Measurements from ENCODE around the gene NXPH1.

NXPH1 gene

DNA sequence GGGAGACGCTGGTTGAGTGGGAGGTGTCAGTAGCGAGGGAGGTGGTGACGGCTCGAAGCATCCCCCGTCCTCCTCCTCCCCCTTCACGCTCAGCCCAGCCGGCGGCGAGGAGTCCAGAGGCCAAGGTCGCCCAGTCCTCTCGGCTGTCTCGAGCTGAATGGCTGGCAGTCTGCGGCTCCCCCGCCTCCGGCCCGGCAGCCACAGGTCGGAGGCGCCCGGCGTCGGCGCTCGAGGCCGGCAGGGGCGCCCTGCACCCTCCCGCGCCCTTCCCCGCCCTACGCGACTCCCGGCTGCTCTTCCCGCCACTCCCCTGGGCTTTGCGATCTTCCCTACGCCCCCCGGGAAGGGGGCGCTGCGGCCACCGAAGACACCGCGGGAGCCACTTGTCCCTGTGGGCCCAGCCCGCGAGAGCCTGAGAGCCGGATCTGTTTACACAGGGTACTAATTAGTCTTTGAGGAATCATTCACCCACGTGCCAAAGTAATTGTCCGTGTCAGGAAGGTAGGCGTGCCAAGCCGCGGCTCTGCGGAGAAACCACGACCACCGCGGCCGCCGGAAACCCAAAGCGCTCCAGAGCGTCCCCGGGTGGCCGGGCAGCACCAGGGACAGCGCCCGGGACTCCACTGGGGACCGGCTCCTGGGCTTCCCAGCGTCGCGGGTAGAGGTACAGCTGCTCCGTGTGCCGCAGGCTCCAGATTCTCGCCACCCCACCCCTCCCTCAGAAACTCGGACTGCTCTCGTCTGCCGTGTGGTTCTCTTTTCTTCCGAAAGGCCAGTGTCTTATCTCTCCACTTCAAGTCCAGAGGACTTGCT lies at the start of gene NXPH1:
Gene NXPH1 (plus strand): TSS at position 133 of the 813 bp plus-strand sequence.
- no peak for DNase-seq (ENCODE audit: low read depth in 3 of 3, low spot score in 1 of 3)

DNA sequence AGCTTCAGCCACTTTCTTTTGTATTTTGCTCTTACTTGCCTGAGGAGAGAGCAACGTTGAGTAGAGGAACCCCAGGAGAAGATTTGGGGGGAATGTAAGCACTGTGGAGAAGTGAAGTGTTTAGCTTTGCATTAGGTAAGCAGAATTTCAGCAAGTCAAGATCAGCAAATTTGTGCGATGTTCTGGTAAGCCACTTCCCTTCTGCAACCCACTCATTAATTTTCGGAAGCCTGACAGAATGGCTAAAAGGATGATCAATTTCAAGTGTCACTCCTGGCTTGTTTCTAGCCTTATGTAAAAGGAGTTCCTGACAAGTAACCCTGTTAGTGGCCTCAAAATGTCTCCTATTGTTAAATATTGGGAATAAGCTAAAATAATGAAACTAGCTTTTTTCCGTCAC lies 48.5 kb upstream of the NXPH1 start:
- no peak for DNase-seq (ENCODE audit: low read depth in 3 of 3, low spot score in 1 of 3)

DNA sequence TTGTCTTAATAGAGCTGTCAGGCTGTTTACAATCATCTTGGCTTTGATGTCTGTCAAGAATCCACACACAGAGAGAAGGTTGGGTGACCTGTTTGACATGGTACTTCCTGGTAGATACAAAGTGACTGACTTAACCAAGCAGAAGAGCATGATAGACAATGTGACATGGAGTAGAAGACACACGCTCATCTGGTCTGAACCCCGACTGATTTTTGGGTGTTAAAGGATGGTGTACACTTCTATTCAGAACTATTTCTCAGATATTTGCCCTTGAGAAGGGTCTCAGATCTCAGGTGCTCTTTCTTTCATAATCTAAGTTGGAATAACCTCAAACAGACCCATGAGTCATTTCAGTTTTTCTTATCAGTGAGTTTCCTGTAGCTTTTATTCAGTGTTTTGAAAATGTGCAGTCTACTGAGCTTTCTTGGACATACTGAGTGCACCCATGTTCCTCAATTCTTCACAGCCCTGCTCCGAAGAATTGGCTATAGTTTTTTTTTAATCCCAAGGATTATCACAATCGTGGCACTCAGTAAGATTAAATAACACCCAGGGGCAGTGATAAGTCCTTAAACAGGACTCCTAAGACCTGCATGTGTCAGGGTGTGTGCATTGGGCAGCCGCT lies 46.4 kb upstream of the NXPH1 start:
- no peak for DNase-seq (ENCODE audit: low read depth in 3 of 3, low spot score in 1 of 3)

DNA sequence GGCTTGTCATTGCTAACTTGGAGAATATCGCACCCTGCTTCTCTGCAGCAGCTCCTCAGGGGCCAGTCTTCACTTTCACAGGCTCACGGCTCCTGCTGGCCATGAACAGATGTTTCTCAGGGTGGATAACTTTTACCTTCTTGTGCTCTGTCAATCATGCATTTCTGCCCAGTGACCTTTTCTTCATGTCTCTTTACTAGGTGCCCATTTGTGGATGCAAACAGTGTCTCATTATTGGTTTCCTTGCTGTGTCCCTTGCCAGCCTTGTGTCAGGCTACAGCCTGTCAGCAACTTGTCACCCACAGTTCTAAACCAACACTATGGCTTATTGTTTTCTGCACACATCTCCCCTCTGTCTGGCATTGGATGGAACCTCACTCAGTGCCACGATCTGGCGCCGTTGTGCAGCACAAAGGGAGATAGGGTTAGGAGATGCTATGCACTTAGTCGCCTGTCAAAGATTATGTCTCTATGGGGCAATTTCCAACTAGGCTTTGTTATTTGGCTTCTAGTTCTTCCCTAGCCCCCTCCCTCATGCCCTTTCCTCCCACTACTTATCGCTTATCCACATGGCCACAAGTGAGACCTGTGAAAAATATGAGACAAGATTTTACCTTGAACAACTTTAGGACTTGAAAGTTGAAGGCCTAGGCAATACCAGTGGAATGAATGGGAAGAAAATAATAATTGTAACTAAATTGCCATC lies 45.7 kb upstream of the NXPH1 start:
- DNase-seq (ENCODE audit: low read depth in 3 of 3, low spot score in 1 of 3) = no peak

DNA sequence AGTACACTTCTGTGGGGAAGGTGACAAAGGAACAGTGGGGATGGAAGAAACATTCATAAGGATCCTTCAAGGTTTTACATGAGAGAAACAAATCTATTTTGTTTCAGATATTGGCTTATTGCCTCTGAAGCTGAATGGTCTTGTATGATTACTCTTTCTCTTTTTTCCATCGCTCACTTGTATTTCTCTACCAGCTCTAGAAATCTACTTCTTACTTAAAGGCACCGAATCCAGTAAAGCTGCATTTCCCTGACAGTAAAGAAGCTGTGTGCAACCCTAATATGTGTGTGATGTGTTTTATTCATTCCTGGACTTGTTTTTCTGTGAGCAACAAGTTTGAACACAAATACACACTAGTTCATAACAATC lies 45.2 kb upstream of the NXPH1 start:
- no peak for DNase-seq (ENCODE audit: low read depth in 3 of 3, low spot score in 1 of 3)

DNA sequence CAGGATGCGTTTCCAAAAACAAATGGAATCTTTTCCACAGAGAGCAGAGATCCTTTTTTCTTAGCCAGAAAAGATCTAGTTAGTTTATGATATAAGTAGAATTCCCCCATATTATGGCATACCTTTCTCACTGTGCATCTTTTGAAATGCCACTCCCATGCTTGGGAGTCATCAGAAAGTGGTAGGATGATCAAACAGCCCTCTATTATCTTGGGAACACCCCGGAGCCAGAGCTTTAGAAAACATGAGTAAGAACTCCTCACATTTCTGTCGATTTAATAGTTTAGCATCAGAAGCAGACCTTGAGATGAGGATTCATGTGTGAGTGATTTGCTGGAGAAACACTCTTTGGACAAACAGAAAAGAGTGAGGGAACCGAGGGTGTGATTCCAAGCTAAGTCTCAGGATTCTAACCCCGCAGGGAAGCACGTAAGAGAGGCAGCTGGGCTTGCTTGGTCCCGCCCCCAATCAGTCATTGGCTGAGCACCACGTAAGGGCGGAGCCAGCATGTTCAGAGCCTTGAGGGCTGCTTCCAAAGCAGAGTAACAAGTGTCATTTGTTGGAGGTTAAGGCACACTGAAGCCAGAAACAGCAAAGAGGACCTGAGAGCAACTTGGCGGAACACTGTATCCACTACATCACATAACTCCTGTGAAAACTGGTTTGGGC lies 43.7 kb upstream of the NXPH1 start:
- DNase-seq (ENCODE audit: low read depth in 3 of 3, low spot score in 1 of 3) = no peak

DNA sequence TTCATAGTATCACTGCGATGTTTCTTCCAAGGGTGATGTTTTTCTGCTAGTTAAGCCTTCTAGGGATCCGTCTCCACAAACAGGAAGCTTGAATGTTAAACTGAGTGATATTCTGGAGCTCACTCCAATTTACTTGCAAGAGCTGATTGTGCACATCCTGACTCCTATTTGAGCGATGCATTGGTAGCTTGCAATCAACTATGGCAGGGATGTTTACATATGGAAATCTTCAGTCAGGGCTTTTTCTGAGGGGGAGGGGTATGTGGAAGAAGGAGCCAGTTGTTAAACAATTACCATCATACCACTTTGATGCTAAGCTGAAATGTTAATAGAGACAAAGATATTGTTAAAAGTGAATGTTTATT lies 43.2 kb upstream of the NXPH1 start:
- no peak for DNase-seq (ENCODE audit: low read depth in 3 of 3, low spot score in 1 of 3)

DNA sequence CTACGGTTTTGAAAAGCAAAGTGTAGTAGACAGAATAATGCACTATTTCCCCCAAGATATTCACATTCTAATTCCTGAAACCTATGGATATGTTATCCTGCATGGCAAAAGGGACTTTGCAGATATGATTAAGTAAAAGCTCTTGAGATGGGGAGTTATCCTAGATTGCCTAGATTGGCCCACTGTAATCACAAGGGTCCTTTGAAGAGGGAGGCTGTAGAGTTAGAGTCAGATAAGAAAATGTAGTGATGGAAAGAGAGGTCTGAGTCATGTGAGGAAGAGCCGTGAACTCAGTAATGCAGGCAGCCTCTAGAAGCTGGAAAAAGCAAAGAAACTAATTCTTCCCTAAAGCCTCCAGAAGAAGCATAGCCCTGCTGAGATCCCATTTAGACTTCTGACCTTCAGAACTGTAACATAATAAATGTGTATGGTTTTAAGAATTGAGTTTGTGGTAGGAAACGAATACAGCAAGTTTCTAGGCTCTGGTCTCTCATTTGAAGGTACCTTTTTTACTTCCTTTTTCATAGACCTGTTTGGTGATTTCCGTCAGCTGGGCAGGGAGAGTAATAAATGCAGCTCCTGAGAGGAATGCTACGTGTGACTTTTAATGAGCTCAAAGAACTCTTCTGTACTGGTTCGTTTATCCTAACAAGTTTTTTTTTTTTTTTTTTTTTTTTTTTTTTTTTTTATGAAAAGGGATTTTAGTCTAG lies 41.9 kb upstream of the NXPH1 start:
- DNase-seq (ENCODE audit: low read depth in 3 of 3, low spot score in 1 of 3) = no peak

DNA sequence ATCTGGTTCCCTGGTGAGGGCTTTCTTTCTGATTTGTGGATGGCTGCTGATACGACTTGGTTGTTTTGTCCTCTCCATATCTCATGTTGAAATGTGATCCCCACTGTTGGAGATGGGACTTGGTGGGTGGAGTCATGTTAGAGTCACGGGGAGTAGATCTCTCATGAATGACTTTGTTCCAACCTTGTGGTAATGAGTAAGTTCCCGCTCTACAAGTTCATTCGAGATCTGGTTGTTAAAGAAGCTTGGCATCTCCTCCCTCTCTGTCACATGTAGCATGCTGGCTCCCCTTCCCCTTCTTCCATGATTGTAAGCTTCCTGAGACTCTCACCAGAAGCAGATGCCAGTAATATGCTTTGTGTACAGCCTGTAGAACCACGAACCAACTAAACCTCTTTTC lies 37.1 kb upstream of the NXPH1 start:
- no peak for DNase-seq (ENCODE audit: low read depth in 3 of 3, low spot score in 1 of 3)

DNA sequence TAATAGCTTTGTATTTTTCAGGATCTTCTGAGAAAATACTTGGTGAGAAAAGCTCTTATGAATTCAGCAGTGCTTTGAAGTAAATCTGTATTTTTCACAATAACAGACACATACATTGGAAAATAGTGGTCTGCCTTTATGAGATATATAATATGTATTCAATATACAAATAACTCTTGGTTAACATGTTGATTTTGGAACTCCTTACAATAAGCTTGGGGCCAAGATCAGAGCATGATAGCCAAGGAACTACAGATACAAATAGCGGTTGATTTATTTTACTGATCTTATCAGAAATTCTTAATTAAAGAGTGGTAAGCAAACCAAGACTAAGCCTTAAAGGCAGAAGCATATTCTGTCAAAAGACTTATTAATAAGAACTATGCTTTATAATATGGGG lies 24.5 kb upstream of the NXPH1 start:
- DNase-seq (ENCODE audit: low read depth in 3 of 3, low spot score in 1 of 3) = no peak

DNA sequence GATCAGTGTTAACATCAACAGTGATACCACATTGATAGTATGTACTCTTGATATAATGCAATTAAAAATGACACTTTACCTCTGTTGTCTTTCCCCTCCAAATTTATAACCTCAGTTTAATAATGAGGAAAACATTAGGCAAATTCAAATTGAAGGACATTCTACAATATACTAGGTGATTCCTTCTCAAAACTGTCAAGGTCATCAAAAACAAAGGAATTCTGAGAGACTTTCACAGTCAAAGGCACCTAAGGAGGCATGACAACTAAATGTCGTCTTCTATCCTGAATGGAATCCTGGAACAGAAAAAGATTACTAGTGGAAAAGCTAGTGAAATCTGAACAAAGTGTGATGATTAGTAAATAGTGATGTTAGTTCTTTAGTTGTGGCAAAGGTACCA lies 22.3 kb upstream of the NXPH1 start:
- DNase-seq (ENCODE audit: low read depth in 3 of 3, low spot score in 1 of 3) = no peak

DNA sequence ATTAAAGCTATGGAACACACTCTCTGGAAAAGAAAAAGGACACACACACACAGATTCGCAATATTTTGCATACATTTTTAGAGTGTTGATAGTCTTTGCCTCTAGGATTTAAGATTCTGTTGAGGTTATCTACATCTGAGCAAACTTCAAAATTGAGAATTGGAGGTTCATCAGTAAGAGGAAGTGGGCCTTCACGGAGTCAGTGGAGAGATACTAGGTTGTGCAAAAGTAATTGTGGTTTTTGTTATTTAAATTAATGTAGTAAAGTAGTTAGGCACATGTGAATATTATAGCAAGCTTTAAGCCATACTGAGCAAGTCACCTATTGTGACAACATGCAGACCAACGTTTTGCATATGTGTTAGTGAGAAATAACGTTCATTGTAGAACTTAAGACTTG lies 19.8 kb upstream of the NXPH1 start:
- no peak for DNase-seq (ENCODE audit: low read depth in 3 of 3, low spot score in 1 of 3)

DNA sequence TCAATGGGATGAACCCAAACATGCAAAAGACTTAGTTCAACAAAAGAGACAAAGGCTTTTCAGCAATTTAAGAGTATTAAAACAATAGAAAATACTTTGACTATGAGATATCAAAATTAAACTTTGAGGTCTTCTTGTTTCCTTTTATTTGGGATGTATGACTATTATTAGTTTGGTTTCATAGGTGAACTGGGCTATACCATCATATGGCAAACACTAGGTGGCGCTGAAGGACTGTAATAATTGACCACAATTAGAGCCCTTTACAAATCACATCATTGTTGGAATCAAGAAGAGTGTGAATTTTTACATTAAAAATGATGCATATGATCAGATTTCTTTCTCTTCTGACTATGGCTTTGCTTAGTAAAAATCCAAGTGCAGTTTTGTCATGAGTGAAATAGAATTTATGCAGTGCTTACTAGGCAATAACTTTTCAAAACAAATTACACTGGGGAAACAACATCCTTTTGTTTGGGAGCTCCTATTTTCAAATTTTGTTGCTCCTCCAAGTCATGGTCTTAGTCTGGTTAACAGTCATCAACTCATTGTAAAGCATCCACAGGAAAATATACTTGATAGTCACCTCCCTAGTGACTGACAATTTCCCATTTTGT lies 14.7 kb upstream of the NXPH1 start:
- DNase-seq (ENCODE audit: low read depth in 3 of 3, low spot score in 1 of 3) = no peak

DNA sequence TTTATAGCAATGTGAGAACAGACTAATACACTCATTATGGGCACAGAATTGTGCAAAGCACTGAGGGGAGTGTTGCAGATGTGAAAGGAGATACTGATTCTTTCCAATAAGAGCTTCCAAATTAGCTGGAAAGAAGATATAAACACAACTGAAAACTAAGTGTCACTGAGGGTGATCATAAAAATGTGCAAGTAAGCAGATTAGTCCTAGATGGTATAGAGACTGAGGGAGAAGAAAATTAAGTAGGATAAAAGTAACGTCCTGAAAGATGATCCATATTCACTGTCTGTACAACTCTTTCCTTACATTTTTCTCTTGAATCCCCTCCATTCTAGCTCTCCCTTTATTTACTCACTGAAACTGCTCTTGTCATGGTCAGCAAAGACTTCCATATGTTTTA lies 11.2 kb upstream of the NXPH1 start:
- no peak for DNase-seq (ENCODE audit: low read depth in 3 of 3, low spot score in 1 of 3)

DNA sequence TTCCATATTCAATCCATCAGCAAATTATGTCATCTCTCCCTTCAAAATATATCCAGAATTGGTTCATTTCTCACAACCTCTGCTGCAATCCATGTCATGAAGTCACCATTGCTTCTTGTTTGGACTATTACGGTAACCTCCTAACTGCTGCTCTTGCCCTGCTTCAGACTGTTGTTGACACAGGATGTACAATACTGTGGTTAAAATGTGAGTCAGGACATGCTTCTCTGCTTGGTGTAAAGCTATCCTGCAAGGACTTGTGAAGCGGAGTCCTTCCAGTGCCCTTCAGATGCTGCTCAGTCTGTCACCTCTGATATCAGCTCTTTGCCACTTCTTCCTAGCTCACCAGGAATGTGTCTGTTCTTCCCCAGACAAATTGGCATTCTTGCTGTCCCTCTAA lies 10.4 kb upstream of the NXPH1 start:
- no peak for DNase-seq (ENCODE audit: low read depth in 3 of 3, low spot score in 1 of 3)

DNA sequence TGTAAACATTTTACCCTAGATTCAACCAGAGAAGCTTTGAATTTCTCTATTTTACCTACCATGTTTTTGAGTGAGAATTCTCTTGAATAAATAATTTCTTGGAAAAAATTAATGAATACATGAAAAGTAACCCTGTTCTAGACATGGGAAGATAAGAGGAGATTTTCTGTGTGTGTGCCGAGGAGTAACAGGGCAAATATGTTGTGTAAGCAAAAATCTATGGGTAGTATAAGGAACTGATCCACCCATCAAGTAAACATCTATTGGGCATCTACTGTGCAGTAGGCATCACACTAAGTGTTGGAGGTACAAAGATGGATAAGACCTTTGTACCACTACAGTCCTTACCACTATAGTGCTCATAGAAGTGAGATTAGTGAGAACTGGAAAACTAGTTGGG lies 8.2 kb upstream of the NXPH1 start:
- DNase-seq (ENCODE audit: low read depth in 3 of 3, low spot score in 1 of 3) = no peak

DNA sequence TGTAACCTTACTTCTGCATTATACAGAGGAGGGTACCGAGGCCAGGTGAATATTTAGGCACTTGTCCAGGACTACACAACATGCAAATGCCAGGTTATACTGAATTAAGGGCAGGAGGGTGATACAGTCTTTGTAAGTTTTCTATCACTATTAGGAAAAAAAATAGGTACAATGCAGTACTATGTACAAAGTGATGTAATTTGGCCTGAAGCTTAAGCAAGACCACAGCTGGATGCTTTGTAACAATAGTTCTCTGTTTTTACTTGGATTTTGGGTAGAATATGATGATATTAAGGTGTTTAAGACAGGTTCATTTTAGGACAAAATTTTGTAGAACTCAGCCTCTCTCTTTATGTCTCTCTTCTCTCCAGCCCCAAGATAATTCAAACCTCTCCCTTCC lies 2.8 kb upstream of the NXPH1 start:
- DNase-seq (ENCODE audit: low read depth in 3 of 3, low spot score in 1 of 3) = no peak

DNA sequence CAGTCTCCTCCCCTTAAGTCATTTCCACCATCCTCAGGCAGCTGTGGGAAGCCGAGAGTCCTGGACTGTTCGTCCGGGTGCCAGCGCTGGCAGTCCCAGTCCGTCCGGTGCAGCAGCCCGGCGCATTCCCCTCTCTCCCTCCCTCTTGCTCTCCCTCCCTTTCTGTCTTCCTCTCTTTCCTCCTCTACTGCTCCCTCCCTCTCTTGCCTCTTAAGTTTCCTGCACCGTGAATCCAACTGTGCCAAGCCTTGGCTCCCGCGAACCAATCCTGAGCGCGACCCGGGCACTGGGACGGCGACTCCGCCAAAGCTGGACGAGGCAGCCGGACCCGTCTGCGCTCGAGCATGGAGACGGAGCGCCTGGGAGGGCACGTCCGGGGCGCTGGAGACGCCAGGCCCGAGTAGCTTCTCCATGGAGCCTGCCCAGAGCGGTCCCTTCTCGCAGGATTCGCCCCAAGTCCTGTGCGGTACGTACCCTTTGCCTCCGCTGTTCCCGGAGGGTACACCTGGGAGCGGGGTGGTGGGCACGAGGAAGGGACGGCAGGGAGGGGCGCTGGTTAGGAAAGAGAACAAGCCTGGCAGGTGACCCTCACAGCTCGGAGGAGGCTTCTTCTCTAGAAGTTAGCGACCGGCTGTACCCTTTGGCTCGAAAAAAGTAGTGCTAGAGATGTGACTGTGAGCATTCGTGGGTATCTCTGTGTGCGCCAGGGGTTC lies 1.0 kb downstream of the NXPH1 start:
- DNase-seq (ENCODE audit: low read depth in 3 of 3, low spot score in 1 of 3) = no peak

DNA sequence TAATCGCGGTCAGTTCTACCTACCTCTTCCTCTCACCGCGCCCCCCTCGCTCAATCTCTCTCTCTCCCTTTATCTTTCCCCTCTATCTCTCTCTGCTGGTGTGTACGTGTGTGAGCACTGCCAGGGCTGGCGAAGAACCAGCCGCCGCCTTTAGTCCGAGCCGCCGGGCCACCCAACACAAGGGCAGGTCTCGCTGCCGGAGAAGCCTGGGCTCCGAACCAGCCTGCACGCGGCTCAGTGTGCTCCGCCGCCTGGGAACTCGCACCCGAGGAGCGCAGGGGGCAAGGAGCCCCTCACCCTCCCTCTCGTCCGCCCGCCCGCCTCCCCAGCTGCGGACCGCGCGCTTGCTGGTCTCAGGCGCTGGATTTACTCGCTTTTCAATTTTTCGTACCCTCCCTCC lies 1.7 kb downstream of the NXPH1 start:
- no peak for DNase-seq (ENCODE audit: low read depth in 3 of 3, low spot score in 1 of 3)

Measured in stimulated activated CD4-positive, alpha-beta T cell treated with anti-CD3 and anti-CD28 coated beads, TNF-alpha, amount 100 ng/mL, for 1 hour (primary cell).